ENCODE data around the gene ABCA4. TPM values are rescaled to one million over a fixed set of nuclear protein-coding genes. Genes with fewer than 3 reads are reported as not detected.
A peak's percentile ranks its signal among the peaks of the same experiment; 100 is the strongest.

ABCA4 gene
- total RNA-seq, 1 donor from 2014 or later = 0.49 TPM

- Histone ChIP-seq H3K36me3 (no peaks in the 10 kb centered on the region), H3K4me3 (no peak overlapping the region), H3K4me1 (peaks cover 18% of the 10 kb centered on the region), H3K27me3 (no peaks in the 10 kb centered on the region), H3K9me3 (no peaks in the 10 kb centered on the region), H3K27ac (no peak overlapping the region)
- no peak for DNase-seq (ENCODE audit: extremely low spot score in 2 of 2)
- TF ChIP-seq POLR2AphosphoS5 (IDR thresholded peaks at IDR 0.05; ENCODE audit: insufficient read depth in 1 of 2, low read depth in 1 of 2) = no peak
- no peak for TF ChIP-seq CTCF (IDR thresholded peaks at IDR 0.05)
- TF ChIP-seq POLR2A (IDR thresholded peaks at IDR 0.05) = no peak
- intact Hi-C loops (cut with DNase I) = loop anchor here (2.0 kb wide), 1 partner anchor 49 kb away; no protein-coding TSS in a partner anchor
Observed at GRCh38 chr1:94119306-94119705, 1.6 kb downstream of the ABCA4 start.

GRCh38 chr1:94118471-94118870, 2.5 kb downstream of the ABCA4 start:
- Histone ChIP-seq H3K4me3 (no peak overlapping the region), H3K27ac (no peak overlapping the region), H3K27me3 (no peaks in the 10 kb centered on the region), H3K36me3 (no peaks in the 10 kb centered on the region), H3K9me3 (no peaks in the 10 kb centered on the region), H3K4me1 (peaks cover 18% of the 10 kb centered on the region)
- intact Hi-C loops (cut with DNase I) = loop anchor here (2.0 kb wide), 1 partner anchor 48 kb away; no protein-coding TSS in a partner anchor
- DNase-seq (ENCODE audit: extremely low spot score in 2 of 2) = no peak
- TF ChIP-seq CTCF (IDR thresholded peaks at IDR 0.05) = no peak
- TF ChIP-seq POLR2A (IDR thresholded peaks at IDR 0.05) = no peak
- TF ChIP-seq POLR2AphosphoS5 (IDR thresholded peaks at IDR 0.05; ENCODE audit: insufficient read depth in 1 of 2, low read depth in 1 of 2) = no peak

GRCh38 chr1:94118013-94118412, 2.9 kb downstream of the ABCA4 start:
- Histone ChIP-seq H3K4me3 (no peak overlapping the region), H3K4me1 (peaks cover 18% of the 10 kb centered on the region), H3K27ac (peak overlapping the region; percentile 48), H3K27me3 (no peaks in the 10 kb centered on the region), H3K9me3 (no peaks in the 10 kb centered on the region), H3K36me3 (no peaks in the 10 kb centered on the region)
- intact Hi-C loops (cut with DNase I) = loop anchor here (2.0 kb wide), 1 partner anchor 47 kb away; no protein-coding TSS in a partner anchor
- TF ChIP-seq POLR2A (IDR thresholded peaks at IDR 0.05) (no peak), CTCF (IDR thresholded peaks at IDR 0.05) (no peak), POLR2AphosphoS5 (IDR thresholded peaks at IDR 0.05; ENCODE audit: insufficient read depth in 1 of 2, low read depth in 1 of 2) (no peak)
- DNase-seq (ENCODE audit: extremely low spot score in 2 of 2) = no peak

GRCh38 chr1:94117259-94117851, 3.6 kb downstream of the ABCA4 start:
- no peaks in the 10 kb centered on the region for H3K9me3 ChIP-seq
- H3K27ac ChIP-seq = peak overlapping the region; percentile 48
- H3K4me3 ChIP-seq = no peak overlapping the region
- intact Hi-C loops (cut with DNase I) = no loop called here
- TF ChIP-seq POLR2A (IDR thresholded peaks at IDR 0.05) = no peak
- TF ChIP-seq CTCF (IDR thresholded peaks at IDR 0.05) = no peak
- TF ChIP-seq POLR2AphosphoS5 (IDR thresholded peaks at IDR 0.05; ENCODE audit: insufficient read depth in 1 of 2, low read depth in 1 of 2) = no peak
- H3K36me3 ChIP-seq = no peaks in the 10 kb centered on the region
- no peak for DNase-seq (ENCODE audit: extremely low spot score in 2 of 2)
- H3K27me3 ChIP-seq = no peaks in the 10 kb centered on the region
- peaks cover 18% of the 10 kb centered on the region for H3K4me1 ChIP-seq

GRCh38 chr1:94115900-94116436, 5.0 kb downstream of the ABCA4 start:
- Histone ChIP-seq H3K4me1 (peaks cover 18% of the 10 kb centered on the region), H3K36me3 (no peaks in the 10 kb centered on the region), H3K27ac (peak overlapping the region; percentile 48), H3K9me3 (no peaks in the 10 kb centered on the region), H3K4me3 (no peak overlapping the region), H3K27me3 (no peaks in the 10 kb centered on the region)
- TF ChIP-seq POLR2AphosphoS5 (IDR thresholded peaks at IDR 0.05; ENCODE audit: insufficient read depth in 1 of 2, low read depth in 1 of 2) (no peak), CTCF (IDR thresholded peaks at IDR 0.05) (no peak), POLR2A (IDR thresholded peaks at IDR 0.05) (no peak)
- no peak for DNase-seq (ENCODE audit: extremely low spot score in 2 of 2)
- intact Hi-C loops (cut with DNase I) = no loop called here
